Measurements from ENCODE around the gene FAM193B.

- no peak for TF ChIP-seq POU2F2 (IDR thresholded peaks at IDR 0.05; ENCODE audit: low read depth, low read length)
- TF ChIP-seq POLR2A (IDR thresholded peaks at IDR 0.05; ENCODE audit: low read depth, low read length), result no peak
- TF ChIP-seq POLR2AphosphoS5 (IDR thresholded peaks at IDR 0.05; ENCODE audit: low read depth, low read length), result no peak
- no peak for TF ChIP-seq SPI1 (IDR thresholded peaks at IDR 0.05; ENCODE audit: low read depth, low read length)
These were observed 8.7 kb downstream of the FAM193B start for GRCh38 chr5:177545487-177546257.

All from GM12891 (cell line).